A549 treated with CpdA at 1 μM for 4 hours (cell line): ENCODE results near the gene TIGD6. TPM values are rescaled to one million over a fixed set of nuclear protein-coding genes. Genes with fewer than 3 reads are reported as not detected.

Experiments used
- total RNA-seq: library from RNA; stranded (reverse); fragments of 200-300 nt; extraction: Qiagen RNA extraction; gene quantifications from 5 replicates; pipeline ENCODE4 v1.2.3, GENCODE V29; 2022; ENCODE audit warnings: low read depth

Gene TIGD6
- 4.3 to 5.9 TPM (median 5.0 TPM) in 5 replicates for total RNA-seq

DNA sequence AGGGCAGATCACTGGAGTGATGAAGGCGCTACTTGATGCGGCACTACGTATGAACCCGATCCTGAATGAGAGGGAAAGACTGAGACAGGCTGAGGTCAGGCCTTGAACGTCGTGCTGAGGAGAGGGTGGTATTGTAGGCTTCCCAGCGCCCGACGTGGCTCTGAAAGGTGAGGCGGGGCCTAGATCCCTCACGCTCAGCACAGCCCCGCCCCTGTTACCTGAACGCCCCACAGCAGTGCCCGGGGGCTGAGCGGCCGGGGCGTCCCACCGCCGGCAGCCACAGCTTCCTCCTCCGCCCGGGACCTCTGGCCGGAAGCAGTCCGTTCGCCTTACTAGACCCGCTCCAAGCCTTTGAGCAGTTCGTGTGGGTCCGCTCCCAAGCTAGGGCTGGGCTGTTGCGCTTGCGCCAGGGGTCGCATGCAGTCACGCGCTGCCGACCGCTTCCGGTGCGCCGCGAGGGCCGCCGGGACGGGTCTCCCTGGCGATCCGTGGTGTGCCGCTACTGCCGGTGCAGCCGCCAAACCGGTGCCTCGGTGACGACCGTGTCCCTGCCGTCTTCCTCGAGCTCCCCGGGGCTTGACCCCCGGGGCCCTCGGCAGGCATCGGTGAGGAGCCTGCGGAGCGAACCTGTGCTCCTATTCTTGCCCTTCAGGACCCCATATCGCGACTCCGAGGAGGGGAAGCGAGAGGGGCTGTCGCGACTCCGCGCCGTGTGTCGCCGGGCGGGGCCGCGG lies at the start of gene TIGD6, which contains the start of gene HMGXB3:
TIGD6 (minus strand) TSS at position 399 of the 734 bp plus-strand sequence. CDS start 4,306 bp downstream, outside the sequence.
HMGXB3 (plus strand) TSS at position 484 of the 734 bp plus-strand sequence. CDS start 4,114 bp downstream, outside the sequence.

DNA sequence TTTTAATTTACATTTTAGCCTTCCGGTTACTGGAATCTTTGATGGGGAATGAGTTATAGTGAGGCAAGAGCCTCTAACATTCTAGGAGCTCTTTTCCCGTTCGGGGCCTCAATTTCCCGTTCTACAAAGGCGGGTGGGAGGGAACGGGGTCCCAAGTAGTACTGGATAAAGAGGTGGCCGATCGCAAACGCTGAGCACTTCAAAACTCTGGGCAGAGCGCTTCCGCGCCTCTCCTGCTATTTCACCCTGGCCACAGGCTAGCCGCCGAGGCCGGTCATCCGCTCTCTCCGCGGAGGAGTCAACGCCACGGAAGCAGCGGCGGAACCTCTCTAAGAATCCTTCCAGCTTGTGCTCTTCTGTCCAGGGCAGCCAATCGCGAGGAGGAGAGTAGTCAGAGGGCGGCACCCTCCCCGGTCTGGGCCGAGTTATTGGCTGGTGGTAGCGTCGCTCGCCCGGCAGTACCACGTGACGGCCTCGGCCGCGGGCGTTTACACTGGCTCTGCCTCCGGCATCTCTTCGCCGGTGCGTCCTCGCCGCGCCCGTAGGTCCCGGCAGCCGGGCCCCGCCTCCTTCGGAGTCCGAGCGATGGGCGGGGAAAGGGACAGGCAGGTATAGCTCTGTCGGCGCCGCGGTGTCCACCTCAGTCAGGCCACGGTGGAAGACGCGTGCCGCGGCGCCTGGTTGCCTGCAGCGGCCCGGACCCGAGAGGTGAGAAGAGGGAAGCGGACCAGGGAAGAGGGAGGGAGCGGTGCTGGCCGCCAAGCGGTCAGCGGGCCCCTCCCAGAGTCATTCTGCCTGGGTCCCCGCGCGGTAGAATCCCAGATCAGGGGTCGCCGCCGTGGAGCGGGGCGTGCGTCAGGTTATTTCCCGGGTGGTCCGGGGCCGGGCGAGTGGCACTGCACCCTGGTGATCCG lies 39.9 kb downstream of the TIGD6 start, which contains the start of gene SLC26A2:
SLC26A2 (plus strand) TSS at position 487 of the 914 bp plus-strand sequence. CDS start 16,895 bp downstream, outside the sequence.

GRCh38 chr5:149944666-149945065 lies 55.8 kb downstream of the TIGD6 start, which contains the start of gene PDE6A:
Gene PDE6A, minus strand, starts transcription at chr5:149944793. Its CDS starts 120 bp downstream, at chr5:149944673.

Other genes with a start within 250 kb of the TIGD6 start
- gene PDE6A, start 55.9 kb downstream of the TIGD6 start, total RNA-seq, result 0.08 to 0.26 TPM (median 0.12 TPM) in 5 replicates
- 20.2 to 27.5 TPM (median 25.6 TPM) in 5 replicates for gene SLC26A2, start 39.9 kb downstream of the TIGD6 start, total RNA-seq
- 28.5 to 31.2 TPM (median 30.2 TPM) in 5 replicates for gene HMGXB3, start 85 bp upstream of the TIGD6 start, total RNA-seq
- 0.07 to 0.23 TPM (median 0.15 TPM) in 4 of 5 replicates, not detected in the other for gene CSF1R, start 85.9 kb upstream of the TIGD6 start, total RNA-seq
- 0.08 to 0.34 TPM (median 0.18 TPM) in 5 replicates for gene PDGFRB, start 155.2 kb upstream of the TIGD6 start, total RNA-seq
- not detected in 5 replicates for gene CDX1, start 166.1 kb upstream of the TIGD6 start, total RNA-seq
- 0.01 to 0.07 TPM in 2 of 5 replicates, not detected in the others for gene SLC6A7, start 189.4 kb upstream of the TIGD6 start, total RNA-seq